DND-41 (cell line): ENCODE data around the gene DNAJC28.
"Not testable (repeated sequence)": the region's sequence is repeated elsewhere in the genome, so short reads cannot be mapped to it uniquely, and the experiment has no call there.

ENCODE experiments used
- ATAC-seq: fragments of 200-7000 bp; cut with Tn5 transposase; 3 replicates; pipeline ENCODE4 v1.9.1; 2021; ENCODE audit warnings: low read depth; ENCODE audit not compliant: insufficient read depth
- DNase-seq: peaks from one replicate; pipeline ENCODE4 v3.0.0-alpha.2; 2020
- H2AFZ ChIP-seq: 2 replicates; pipeline ENCODE4 v1.6.0; 2012; ENCODE audit warnings: low read depth, low read length
- H3K27ac ChIP-seq: 2 replicates; pipeline ENCODE4 v1.5.1; 2012; ENCODE audit warnings: low read length, inconsistent platforms
- H3K27me3 ChIP-seq: fragments of 200-600 bp; sonication (generic); 2 replicates; pipeline ENCODE4 v1.6.0; 2012; ENCODE audit warnings: low read length, mild to moderate bottlenecking, inconsistent platforms; ENCODE audit not compliant: insufficient read depth, poor library complexity
- H3K36me3 ChIP-seq: 2 replicates; pipeline ENCODE4 v1.5.1; 2012; ENCODE audit warnings: low read length, inconsistent platforms; ENCODE audit not compliant: insufficient read depth
- H3K4me1 ChIP-seq: 2 replicates; pipeline ENCODE4 v1.5.1; 2012; ENCODE audit warnings: mild to moderate bottlenecking, low read length; ENCODE audit not compliant: insufficient read depth
- H3K4me2 ChIP-seq: 2 replicates; pipeline ENCODE4 v1.6.0; 2012; ENCODE audit warnings: mild to moderate bottlenecking, moderate library complexity, low read length, inconsistent platforms; ENCODE audit not compliant: insufficient read depth
- H3K4me3 ChIP-seq, 2 experiments: fragments of 200-600 bp in 1 of 2; shearing (Covaris generic) in 1 of 2; 2 replicates each; pipeline ENCODE4 v1.5.1; 2012 to 2016; ENCODE audit warnings: inconsistent platforms in 2 of 2, low read length in 2 of 2, mild to moderate bottlenecking in 2 of 2, low read depth in 1 of 2, moderate library complexity in 1 of 2
- H3K79me2 ChIP-seq: 2 replicates; pipeline ENCODE4 v1.6.0; 2012; ENCODE audit warnings: low read length, inconsistent platforms; ENCODE audit not compliant: insufficient read depth
- H3K9ac ChIP-seq: 2 replicates; pipeline ENCODE4 v1.6.0; 2012; ENCODE audit warnings: low read depth, mild to moderate bottlenecking, inconsistent platforms, low read length, moderate library complexity
- H3K9me3 ChIP-seq: 2 replicates; pipeline ENCODE4 v1.5.1; 2012; ENCODE audit warnings: low read length, moderate library complexity, mild to moderate bottlenecking, inconsistent platforms; ENCODE audit not compliant: insufficient read depth, severe bottlenecking
- H4K20me1 ChIP-seq: 2 replicates; pipeline ENCODE4 v1.6.0; 2012; ENCODE audit warnings: low read length; ENCODE audit not compliant: insufficient read depth
- EZH2 ChIP-seq: IDR thresholded peaks from 3 replicates; pipeline ENCODE4 v1.6.1; 2012; ENCODE audit warnings: borderline replicate concordance, low read depth, mild to moderate bottlenecking, moderate library complexity, low read length, inconsistent platforms; ENCODE audit not compliant: severe bottlenecking
- TF ChIP-seq, protein P1 (sequence below): IDR thresholded peaks from 2 replicates; pipeline ENCODE4 v1.5.1; 2012; ENCODE audit warnings: borderline replicate concordance, low read length, moderate library complexity, mild to moderate bottlenecking; ENCODE audit not compliant: poor library complexity, severe bottlenecking; ENCODE audit errors: extremely low read depth

The DNAJC28 gene

DNA sequence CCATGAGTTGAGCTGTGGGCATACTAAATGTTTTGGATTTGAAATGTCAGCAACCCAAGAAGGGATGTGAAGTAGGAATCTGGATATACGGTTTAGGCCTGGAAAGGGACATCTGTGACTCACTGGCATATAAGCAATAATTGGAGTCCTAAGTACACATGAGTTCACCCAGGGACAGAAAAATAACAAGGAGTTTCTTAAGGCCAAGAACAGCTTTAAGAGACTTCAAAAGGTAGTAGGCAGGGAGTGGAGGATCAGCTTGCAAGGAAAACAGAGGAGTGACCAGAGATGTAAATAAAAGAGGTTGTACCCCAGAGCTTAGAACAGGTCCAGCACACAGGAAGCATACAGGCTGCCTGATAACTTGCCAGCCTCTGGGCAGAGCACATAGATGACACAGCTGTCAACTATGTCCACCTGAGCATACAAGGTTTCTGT, 39.9 kb downstream of the DNAJC28 start:
- Histone ChIP-seq H3K9ac (no peak overlapping the region), H3K79me2 (no peaks in the 10 kb centered on the region), H4K20me1 (no peaks in the 10 kb centered on the region), H3K27me3 (no peaks in the 10 kb centered on the region), H3K27ac (no peak overlapping the region), H3K4me3 (no peak overlapping the region), H2AFZ (no peak overlapping the region), H3K36me3 (no peaks in the 10 kb centered on the region; the same call in 1 of the 2 replicates), H3K4me1 (no peaks in the 10 kb centered on the region), H3K4me2 (no peak overlapping the region), H3K9me3 (no peaks in the 10 kb centered on the region)
- ATAC-seq (no peak), DNase-seq (no peak)
- TF ChIP-seq EZH2: no peak
- TF ChIP-seq, protein P1, sequence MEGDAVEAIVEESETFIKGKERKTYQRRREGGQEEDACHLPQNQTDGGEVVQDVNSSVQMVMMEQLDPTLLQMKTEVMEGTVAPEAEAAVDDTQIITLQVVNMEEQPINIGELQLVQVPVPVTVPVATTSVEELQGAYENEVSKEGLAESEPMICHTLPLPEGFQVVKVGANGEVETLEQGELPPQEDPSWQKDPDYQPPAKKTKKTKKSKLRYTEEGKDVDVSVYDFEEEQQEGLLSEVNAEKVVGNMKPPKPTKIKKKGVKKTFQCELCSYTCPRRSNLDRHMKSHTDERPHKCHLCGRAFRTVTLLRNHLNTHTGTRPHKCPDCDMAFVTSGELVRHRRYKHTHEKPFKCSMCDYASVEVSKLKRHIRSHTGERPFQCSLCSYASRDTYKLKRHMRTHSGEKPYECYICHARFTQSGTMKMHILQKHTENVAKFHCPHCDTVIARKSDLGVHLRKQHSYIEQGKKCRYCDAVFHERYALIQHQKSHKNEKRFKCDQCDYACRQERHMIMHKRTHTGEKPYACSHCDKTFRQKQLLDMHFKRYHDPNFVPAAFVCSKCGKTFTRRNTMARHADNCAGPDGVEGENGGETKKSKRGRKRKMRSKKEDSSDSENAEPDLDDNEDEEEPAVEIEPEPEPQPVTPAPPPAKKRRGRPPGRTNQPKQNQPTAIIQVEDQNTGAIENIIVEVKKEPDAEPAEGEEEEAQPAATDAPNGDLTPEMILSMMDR: no peak

DNA sequence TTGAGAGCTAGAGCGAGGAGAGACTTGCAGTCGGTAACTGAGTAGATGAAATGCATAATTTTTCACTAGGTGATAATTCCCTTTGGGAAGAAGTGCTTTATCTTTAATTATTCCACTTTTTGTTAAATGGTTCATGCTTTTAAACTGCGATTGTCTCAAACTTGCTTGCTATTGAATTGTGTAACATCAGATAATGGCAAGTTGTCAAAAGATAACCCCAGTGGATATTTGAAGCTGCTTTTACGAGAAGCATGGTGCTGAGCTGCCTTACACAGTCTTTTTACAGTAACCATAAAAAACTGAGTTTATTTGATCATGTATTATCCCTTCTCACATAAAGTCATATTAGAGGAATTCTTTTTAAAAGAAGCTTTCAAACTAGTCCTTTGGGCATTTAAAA, 41.9 kb downstream of the DNAJC28 start:
- H4K20me1 ChIP-seq: no peaks in the 10 kb centered on the region
- no peak overlapping the region for H3K4me2 ChIP-seq
- H3K4me1 ChIP-seq: no peaks in the 10 kb centered on the region
- DNase-seq (no peak), ATAC-seq (no peak)
- H3K9ac ChIP-seq: no peak overlapping the region
- H3K36me3 ChIP-seq: no peaks in the 10 kb centered on the region
- H3K79me2 ChIP-seq: no peaks in the 10 kb centered on the region
- TF ChIP-seq, protein P1: no peak
- no peak for TF ChIP-seq EZH2
- no peaks in the 10 kb centered on the region for H3K9me3 ChIP-seq
- H3K27me3 ChIP-seq: no peaks in the 10 kb centered on the region
- no peak overlapping the region for H3K4me3 ChIP-seq
- no peak overlapping the region for H3K27ac ChIP-seq
- H2AFZ ChIP-seq: no peak overlapping the region

DNA sequence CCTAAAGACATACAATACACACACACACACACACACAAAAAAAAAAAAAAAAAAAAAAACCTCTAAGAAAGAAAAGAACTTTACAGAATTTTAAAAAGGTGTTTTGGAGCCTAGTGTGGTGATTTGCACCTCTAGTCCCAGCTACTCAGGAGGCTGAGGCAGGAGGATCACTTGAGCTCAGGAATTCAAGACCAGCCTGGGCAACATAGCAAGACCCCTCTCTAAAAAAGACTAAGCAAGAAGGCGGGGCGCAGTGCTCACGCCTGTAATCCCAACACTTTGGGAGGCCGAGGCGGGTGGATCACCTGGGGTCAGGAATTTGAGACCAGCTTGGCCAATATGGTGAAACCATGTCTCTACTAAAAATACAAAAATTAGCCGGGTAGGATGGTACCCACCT, 44.9 kb downstream of the DNAJC28 start:
- H3K4me2 ChIP-seq, DNase-seq, H3K27ac ChIP-seq, H3K4me3 ChIP-seq, H4K20me1 ChIP-seq, H3K9ac ChIP-seq, ATAC-seq, H3K4me1 ChIP-seq, H3K79me2 ChIP-seq, H3K9me3 ChIP-seq, H2AFZ ChIP-seq, H3K27me3 ChIP-seq, H3K36me3 ChIP-seq: not testable (repeated sequence)

DNA sequence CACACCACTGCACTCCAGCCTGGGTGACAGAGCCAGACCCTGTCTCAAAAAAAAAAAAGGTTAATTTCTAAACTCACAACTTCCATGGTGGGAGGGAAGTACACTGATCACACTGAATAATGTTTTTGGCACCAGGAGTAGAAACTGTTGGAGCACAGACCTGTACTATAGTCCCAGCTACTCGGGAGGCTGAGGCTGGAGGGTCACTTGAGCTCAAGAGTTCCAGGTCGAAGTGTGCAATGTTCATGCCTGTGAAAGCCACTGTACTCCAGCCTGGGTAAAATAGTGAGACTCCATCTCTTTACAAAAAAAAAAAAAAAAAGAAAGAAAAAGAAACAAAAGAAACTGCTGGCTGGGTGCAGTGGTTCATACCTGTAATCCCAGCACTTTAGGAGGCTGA, 47.0 kb downstream of the DNAJC28 start:
- H3K4me1 ChIP-seq: no peaks in the 10 kb centered on the region

More for the DNA sequence above, 47.0 kb downstream of the DNAJC28 start:
- H3K79me2 ChIP-seq: no peaks in the 10 kb centered on the region
- H2AFZ ChIP-seq: no peak overlapping the region
- TF ChIP-seq, protein P1: no peak
- no peak for TF ChIP-seq EZH2
- no peak overlapping the region for H3K4me2 ChIP-seq
- no peaks in the 10 kb centered on the region for H4K20me1 ChIP-seq
- H3K9ac ChIP-seq: no peak overlapping the region
- H3K36me3 ChIP-seq: no peaks in the 10 kb centered on the region
- H3K27me3 ChIP-seq: no peaks in the 10 kb centered on the region
- H3K27ac ChIP-seq: no peak overlapping the region
- no peaks in the 10 kb centered on the region for H3K9me3 ChIP-seq
- no peak for DNase-seq
- H3K4me3 ChIP-seq: no peak overlapping the region
- ATAC-seq: no peak
